PC-9 (cell line): ENCODE results near the gene C1orf146.

Source experiments
- EZH2 ChIP-seq: fragments of 200-600 bp; sonication (generic); IDR thresholded peaks from 2 replicates; pipeline ENCODE4 v1.8.0; 2017; ENCODE audit warnings: antibody characterized with exemption, low read depth
- TF ChIP-seq, protein P1 (sequence below): fragments of 200-600 bp; sonication (generic); conservative IDR thresholded peaks from 2 replicates; pipeline ENCODE4 v1.6.1; 2017; ENCODE audit warnings: mixed run types, antibody characterized with exemption, mild to moderate bottlenecking, moderate library complexity

GRCh38 chr1:92274939-92275338 is 57.2 kb downstream of the C1orf146 start:
- TF ChIP-seq, protein P1, sequence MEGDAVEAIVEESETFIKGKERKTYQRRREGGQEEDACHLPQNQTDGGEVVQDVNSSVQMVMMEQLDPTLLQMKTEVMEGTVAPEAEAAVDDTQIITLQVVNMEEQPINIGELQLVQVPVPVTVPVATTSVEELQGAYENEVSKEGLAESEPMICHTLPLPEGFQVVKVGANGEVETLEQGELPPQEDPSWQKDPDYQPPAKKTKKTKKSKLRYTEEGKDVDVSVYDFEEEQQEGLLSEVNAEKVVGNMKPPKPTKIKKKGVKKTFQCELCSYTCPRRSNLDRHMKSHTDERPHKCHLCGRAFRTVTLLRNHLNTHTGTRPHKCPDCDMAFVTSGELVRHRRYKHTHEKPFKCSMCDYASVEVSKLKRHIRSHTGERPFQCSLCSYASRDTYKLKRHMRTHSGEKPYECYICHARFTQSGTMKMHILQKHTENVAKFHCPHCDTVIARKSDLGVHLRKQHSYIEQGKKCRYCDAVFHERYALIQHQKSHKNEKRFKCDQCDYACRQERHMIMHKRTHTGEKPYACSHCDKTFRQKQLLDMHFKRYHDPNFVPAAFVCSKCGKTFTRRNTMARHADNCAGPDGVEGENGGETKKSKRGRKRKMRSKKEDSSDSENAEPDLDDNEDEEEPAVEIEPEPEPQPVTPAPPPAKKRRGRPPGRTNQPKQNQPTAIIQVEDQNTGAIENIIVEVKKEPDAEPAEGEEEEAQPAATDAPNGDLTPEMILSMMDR = no peak
- no peak for TF ChIP-seq EZH2
